Activated T-cell treated with anti-CD3 and anti-CD28 coated beads, Interleukin-2, amount 50 U/mL, for 1 hour (primary cell): Measurements from ENCODE around the gene MLYCD.
"Not testable (repeated sequence)": the region's sequence is repeated elsewhere in the genome, so short reads cannot be mapped to it uniquely, and the experiment has no call there.

Source experiments
- DNase-seq: peaks from one replicate; pipeline ENCODE4 v3.0.0-alpha.2; 2020

MLYCD gene

DNA sequence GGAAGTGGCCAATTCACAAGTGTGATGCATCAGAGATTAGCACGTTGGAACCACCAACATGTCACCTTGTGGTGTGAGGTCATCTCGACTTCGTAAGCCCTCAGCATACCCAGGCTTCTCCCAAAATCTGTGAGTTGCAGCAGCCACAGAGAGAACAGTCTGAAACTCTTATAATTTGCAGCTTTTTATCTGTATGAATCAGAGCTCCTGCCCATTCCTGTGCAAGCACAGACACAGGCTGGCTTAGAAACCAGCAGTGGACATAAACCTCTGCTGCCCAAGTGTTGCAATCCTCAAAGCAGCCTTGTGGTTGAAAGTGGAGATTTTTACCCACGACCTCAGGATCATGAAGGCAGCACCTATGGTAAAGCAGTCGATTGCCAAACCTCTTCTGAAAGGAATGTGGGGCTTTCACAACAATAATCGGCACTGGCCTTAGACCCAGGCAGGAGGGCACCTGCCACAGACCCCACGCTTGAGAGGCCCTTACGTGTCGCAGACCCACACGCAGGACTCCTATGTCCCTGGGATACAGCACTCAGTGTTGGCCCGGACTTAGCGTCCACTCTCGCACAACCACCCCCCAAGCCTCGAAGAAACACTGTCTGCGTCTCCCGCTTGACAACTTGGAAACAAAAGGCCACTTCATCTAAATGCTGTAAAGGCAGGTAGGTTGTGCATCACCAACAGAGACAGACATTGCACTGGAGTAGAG lies 29.6 kb downstream of the MLYCD start:
- no peak for DNase-seq

DNA sequence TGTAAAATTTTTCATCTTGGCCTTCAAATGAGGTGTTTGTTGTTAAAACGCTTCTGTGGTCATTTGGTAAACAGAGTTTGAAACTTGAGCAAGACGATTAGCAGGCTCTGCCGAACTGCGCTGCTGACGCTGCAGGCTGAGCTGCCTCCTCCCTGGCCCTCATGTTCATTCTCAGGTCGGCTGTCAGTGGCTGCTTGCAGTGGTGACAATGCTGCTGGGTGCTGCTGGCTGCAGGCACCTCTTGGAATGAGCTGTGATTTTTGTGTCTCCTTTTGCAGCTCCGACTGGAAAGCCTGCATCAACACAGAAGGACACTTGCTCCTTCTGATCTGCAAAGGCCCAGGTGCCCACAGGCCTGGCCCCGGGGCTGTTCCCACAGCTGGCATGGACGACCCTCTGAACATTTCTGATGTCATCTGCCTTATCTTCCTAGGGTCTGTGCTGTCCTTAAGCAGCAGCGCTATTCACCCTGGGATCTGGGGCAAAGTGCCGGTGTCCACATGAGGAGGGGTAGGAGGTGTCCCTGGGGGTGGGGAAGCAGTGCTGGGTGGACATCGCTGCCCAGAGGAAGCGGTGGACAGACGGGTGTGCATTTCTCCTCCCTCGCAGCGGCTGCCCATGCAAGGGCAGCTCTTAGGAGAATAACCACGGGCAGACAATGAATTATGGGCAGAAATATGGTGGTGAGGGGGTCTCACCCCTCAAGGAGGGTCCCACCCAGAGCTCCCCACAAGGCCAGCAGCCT lies 31.1 kb downstream of the MLYCD start:
- no peak for DNase-seq

DNA sequence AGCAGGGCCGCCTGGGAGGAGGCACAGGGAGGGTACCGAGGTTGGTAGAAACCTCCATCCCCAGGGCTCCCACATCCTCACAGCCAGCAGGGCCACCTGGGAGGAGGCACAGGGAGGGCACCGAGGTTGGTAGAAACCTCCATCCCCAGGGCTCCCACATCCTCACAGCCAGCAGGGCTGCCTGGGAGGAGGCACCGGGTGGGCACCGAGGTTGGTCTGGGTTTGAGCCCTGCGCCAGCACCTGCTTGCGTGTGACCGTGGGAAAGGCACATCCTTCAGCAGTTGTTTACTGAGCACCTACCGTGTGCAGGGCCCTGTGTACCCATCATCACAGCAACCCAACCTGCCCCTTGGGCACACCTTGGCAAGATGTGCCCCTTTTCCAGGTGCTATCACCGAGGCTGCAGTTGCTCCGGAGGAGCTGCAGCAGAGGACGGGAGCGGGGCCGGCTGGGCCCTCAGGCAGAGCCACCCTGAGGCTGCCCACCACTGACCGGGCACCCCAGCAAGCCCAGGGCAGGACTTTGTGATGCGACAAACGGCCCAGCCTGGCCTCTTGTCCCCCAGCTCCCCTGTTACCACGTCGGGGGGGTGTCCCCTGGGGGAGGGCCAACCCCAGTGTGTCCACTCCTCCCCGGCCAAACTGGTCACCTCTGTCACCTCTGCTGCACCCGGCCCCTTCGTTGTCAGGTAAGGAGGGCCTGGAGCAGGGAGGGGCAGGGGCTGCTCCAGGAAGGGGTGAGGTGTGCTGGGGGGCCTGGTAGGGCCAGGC lies 32.0 kb downstream of the MLYCD start:
- DNase-seq, result no peak

DNA sequence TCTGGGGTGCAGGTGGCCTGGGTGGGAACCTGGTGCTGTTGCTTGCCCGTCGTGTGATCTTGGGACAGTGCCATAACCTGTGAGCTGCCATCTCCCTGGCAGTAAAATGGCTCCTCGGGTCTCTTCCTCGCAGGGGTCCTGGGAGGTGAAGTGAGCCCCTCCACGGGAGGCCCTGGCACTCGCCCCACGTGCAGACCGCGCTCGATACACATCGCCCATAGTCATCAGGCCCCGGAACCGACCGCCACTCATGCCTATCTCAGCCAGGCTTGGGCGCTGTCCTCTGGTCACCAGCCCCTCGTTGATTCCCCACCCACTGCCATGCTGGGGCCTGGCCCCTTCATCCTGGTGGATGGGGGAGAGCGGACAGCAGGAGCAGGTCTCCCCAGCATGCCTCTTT lies 32.6 kb downstream of the MLYCD start:
- DNase-seq, result no peak

DNA sequence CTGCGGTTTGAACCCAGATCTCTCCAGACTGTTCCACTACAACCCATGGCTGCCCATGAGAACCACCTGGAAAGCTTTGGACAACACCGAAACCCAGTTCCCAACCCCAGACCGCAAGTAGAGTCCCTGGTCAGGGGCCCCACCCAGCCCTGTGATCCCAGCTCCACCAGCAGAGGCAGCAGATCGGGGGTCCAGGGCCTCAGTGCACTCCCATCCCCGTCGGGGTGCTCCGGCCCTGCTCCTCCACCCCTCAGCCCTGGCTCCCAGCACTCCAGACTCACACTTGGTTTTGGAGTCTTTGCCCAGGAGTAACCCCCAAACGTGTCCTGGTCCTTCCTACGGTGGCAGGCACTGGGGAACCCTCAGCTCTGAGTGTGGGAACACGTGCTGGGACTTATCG lies 33.4 kb downstream of the MLYCD start:
- DNase-seq, result no peak

DNA sequence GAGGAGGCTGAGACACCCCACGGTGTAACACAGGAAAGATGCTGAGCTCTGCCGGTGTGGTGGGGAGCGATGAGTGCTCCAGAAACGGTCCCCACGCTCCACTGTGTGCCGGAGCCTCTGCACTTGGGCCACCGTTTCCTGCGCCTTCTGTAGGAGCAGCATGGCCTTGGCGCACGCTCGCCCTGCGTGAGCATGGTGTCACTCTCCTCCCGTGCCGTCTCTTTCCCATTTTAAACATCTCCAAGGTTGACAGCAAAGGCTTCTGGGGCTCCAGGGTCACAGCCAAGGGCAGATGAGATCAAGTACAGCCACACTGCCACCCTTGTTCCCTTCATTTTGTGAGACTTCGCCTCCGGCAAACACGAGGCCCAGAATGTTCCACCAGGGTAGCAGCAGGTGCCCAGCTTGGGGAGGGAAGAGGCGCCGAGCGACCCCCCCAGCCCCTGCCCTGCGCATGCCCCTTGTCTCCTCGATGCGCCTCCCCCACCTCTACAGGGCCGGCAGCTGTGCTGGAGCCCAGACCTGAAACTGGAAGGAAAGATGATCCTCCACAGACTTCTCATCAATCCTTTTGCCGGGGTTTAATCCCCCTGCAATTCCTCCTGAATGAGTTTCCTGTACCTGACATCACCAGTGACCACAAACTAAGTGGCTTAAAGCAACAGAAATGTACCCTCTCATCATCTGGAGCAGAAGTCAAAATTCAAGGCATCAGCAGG lies 34.2 kb downstream of the MLYCD start:
- DNase-seq, result no peak

DNA sequence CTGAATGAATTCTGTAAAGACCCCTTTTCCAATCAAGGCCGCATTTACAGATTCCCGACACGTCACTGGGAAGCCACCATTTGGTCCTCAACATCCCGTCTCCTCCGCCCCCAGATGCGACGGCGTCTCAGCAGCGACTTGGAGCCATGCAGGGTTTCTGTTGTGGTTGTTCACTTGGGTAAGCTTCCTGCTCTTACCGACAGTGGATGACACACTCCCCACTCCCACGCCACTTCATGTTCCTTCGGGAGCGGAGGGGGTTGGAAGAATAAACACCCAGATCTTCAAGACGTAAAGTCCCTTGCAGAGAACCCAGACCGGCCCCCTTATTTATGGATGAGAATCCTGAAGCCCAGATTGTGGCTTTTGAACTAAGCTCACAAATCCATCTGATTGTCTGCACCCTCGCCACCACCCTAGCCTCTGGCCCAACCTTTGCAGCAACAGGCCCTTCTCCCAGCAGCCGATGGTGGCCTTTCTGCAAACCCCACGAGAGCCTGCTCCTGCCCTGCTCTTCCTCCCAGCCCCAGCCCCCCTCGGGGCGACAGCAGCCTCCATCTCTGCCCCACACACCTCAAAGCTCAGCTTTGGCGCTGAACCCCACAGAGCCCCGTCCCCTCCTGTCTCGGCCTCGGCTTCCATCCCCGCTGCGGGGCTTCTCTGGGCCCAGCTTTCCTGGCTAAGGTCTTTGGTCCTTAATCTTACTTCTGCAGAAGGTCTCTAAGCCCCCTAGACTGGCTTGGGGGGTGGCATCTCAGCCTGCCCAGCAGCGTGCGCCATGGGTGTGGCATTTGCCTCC lies 35.2 kb downstream of the MLYCD start:
- DNase-seq, result no peak

DNA sequence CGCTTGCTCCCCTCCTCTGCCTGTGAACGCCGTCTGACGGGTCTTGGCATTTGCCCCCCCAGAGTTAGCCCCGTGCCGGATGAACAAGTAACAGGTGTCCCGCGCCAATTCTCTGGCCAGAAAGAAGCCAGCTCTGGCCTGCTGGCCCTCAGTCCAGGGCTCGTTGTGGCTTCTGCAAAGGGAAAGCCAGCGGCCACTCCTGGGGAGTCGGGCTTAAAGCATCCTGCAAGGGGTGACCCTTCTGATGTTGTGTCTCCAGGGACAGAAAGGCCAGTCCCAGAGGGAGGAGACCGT lies 35.7 kb downstream of the MLYCD start:
- DNase-seq, result no peak

DNA sequence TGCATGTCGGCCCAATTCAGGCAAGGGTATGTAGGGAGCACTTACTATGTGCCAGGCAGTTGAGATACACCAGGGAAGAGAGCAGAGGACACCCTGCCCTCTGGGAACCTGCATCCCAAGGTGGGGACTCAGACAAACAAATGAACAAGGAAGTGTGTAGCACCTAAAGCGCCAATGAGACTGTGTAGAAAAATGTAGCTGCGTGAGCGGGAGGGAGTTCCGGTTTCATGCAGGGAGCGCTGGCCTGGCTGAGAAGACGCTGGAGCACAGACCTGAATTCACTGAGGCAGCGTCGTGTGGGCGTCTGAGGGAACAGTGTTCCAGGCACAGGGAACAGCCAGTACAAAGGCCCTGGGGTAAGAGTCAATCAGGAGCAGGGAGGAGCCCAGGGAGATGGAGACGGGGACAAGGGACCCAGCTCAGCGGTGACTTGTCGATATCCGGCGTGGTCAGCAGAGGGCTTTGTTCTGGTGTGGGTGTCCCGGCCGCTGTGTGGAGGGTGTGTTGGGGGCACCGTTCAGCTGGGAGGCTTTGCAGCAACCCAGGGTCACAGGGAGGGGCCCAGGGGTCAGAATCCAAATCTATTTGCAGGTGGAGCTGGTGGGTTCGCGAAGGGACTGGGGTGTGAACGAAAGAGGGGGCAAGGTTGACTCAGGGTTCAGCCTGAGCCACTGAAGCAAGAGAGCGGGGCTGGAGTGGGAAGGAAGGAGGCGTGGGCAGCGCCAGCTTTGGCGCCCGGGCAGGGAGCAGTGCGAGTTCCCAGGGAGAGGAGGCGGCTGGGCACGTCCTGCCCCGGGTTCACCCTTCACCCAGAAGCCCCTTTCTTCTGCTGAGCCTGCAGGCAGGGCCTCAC lies 36.3 kb downstream of the MLYCD start:
- no peak for DNase-seq

DNA sequence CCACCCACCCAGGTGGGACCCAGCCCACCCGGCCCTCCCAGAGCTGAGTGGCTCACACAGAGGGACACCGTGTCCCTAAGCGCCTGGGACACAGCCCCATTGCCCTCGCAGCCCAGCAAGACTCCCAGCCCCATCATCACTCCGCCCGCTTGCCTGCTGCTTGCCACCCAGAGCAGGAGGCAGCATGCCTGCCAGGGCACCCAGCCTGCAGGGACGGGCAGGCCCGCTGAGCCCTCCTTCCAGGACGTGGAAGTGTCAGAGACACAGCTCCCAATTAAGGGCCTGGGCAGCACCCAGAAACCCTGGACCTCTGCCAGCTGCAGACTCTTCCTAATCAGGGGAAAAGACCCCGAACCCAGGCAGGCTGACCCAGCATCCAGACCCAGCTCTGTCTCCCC lies 36.9 kb downstream of the MLYCD start:
- no peak for DNase-seq

DNA sequence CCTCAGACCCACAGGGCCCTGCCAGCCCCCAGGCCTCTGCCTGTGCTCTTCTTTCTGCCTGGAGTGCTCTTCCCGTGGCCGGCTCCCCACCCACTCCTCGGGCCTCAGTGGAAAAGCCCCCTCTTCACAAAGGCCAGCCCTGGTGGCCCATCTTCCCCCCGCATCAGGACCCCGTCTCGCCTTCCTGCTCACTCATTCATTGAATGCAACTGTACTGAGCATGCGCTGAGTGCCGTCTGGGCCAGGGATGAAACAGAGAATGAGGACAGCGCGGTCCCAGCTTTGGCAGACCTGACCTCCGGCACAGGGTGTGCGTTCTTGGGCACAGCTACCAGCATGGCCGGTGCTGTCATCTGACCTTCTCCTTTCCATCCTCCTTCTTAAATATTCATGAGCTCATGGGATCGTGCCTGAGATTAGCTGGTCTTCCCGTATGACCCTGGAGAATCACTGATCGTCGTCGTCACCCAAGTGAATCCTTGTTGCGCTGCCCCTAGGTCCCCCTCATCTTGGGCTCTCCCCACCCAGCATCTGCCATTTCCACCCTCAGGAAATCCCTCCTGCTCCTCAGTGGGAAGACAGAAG lies 37.8 kb downstream of the MLYCD start:
- DNase-seq, result no peak

DNA sequence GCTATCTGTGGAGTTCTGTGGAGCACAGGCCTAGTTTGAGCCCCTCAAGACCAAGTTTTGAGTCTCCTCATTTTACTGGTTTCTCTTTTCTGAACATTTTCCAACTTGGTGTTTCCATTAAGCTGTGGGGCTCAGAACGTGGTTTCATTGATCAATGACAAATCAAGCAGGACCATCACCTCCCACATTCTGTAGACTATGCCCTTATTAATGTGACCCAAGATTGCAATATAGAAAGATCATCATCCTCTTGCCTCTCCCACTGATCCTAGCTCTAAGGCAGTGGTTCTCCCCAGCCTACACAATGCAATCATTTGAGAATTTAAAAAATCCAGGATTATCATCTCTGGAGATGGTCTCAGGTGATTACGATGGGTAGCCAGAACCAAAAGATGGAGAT lies 38.4 kb downstream of the MLYCD start:
- no peak for DNase-seq

DNA sequence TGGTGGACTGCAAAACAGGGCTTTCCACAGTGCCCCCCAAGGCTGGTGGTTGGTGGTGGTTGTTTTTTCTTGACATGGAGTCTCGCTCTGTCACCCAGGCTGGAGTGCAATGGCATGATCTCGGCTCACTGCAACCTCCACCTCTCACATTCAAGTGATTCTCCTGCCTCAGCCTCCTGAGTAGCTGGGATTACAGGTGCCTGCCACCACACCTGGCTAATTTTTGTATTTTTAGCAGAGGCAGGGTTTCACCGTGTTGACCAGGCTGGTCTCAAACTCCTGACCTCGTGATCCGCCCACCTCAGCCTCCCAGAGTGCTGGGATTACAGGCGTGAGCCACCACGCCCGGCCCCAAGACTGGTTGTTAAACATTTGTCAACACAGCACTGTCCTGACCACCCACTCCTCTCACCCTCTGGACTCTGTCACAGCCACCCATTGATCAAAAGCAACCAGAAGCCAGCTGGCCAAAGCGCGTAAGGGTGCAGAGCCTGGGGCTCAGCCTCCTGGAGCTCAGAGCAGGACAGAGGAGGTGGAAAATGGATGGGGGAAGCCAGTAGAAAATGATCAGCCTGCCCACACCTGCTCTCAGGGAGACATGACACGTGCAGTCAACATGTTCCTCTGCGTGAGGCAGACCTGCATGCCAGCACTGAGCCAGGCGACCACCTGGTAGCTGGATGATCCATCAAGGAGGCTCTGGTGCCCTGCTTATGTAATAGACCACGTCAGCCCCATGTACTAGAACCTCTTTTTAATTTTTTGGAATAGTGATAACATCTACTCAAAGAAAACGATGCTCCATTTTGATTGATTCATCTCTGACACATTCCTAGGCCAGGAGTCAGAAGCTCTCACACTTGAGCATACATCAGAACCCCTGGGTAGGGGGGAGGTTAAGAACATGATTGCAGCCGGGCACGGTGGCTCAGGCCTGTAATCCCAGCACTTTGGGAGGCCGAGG lies 39.3 kb downstream of the MLYCD start:
- DNase-seq, result no peak

DNA sequence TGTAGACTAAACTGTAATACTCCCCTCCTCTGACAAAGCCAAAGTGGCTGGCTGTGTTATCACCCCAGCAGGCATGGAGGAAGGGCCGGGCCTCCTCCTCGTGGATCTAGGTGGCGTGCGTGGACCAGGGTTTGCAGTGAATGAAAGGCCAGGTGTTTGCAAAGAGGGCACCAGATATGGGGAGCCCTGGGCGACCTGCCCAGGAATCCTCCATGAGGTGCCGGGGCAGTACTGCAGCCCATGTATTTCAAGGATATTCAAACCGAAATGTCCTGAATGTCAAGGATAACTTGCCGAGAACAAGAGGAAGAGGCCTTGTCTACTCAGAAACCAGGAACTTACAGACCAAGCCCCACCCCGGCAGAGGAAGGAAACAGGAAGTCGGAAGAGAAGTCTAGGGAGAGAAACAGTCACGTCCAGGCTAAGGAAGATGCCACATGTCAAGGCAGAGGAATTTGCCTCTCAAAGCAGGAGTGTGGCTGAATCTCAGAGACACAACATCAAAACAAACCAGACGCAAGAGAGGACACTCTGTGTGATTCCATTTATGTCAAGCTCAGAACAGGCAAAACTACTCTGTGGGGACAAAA lies 40.4 kb downstream of the MLYCD start:
- DNase-seq, result no peak

DNA sequence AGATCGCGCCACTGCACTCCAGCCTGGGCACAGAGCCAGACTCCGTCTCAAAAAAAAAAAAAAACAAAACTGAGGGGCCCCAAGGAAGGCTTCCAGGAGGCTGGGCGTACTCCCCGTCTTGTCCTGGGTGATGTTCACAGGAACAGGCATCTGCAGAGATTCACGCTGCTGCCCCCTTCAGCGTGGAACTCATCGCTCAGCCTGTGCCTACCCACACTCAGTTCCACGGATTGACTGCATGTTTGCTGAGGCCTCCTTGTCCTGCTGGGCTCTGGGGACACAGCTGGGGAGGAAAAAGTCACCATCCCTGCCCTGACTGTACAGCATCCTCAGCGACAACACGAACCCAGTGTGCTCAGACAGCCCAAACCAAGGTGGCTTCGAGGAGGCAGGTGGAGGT lies 41.2 kb downstream of the MLYCD start:
- no peak for DNase-seq

DNA sequence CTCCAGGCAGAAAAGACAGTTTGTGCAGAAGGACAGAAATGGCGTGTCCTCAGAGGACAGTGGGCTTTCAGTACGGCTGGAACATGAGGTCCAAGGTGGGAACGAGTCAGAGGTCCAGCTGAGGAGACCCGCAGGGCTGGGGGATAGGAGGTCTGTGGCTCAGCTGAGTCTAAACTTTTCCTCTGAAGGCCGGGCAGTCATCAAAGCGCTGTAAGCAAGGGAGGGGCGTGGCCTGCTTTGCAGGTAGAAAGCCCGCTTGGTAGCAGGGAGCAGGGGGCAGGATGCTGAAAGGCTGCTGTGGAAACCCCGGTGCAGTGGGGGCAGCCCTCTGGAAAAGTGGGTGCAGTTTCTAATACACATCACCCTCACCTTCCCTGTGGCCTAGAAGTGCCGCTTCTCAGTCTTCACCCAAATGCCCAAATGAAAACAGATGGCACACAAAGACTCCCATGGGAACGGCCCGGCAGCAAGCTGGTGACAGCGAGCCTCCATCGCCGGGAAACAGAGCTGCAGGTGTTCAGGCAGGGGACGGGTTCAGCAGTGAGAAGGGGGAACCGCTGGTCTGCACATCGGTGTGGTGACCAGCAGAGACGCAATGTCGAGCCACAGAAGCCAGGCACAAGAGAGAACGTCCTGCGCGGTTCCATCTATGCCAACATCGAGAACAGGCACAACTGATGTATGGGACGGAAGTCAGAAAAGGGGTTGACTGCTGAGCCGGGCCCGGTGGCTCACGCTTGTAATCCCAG lies 41.9 kb downstream of the MLYCD start:
- no peak for DNase-seq

DNA sequence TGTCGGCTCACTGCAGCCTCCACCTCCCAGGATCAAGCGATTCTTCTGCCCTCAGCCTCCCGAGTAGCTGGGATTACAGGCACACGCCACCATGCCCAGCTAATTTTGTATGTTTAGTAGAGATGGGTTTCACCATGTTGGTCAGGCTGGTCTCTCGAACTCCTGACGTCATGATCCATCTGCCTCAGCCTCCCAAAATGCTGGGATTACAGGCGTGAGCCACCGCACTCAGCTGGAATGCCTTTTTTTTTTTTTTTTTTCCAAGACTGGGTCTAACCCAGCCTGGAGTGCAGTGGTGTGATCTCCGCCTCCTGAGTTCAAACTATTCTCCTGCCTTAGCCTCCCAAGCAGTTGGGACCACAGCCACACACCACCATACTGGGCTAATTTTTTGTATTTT lies 42.6 kb downstream of the MLYCD start:
- DNase-seq, result not testable (repeated sequence)

DNA sequence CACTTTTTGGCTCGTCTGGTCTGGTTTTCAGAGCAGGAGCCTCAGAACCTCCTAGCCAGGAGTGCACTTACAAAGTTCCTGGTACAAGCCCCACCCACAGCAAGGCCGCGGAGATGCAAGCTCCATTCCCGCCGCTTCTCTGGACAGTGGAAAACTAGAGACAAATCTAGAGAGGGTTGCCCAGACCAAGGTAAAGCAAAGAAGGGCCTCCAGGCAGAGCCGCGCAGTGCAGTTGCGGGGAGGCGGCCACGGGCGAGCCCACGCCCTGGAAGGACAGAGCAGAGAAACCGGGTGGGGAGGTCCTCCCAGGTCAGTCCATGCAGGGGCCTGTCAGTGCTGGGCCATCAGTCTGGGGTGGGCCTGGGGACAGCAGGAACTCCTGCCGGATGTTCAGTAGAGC lies 43.2 kb downstream of the MLYCD start:
- no peak for DNase-seq
